ENCODE results near the gene CAMK1D.

Gene CAMK1D

DNA sequence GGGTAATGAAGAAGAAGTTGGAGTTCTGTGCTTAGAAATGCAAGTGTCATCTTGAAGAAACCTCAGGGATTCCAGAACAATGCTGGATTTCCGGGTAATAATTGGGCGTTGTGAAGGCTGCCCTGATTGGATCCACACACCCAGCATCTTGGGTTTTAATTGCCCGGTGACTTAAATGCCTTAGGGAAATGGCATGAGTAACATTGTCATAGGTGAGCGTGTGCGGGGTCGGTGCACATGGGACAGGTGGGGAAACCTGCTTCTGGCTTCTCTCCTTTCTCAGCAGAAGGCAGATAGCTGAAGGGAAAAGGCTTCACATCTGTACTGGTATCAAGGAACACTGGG lies 15.2 kb upstream of the CAMK1D start:
- TF ChIP-seq GATA2 (IDR thresholded peaks at IDR 0.05; ENCODE audit: low read depth, low read length) (no peak), GATA3 (IDR thresholded peaks at IDR 0.05; ENCODE audit: low read depth, low read length) (no peak)

DNA sequence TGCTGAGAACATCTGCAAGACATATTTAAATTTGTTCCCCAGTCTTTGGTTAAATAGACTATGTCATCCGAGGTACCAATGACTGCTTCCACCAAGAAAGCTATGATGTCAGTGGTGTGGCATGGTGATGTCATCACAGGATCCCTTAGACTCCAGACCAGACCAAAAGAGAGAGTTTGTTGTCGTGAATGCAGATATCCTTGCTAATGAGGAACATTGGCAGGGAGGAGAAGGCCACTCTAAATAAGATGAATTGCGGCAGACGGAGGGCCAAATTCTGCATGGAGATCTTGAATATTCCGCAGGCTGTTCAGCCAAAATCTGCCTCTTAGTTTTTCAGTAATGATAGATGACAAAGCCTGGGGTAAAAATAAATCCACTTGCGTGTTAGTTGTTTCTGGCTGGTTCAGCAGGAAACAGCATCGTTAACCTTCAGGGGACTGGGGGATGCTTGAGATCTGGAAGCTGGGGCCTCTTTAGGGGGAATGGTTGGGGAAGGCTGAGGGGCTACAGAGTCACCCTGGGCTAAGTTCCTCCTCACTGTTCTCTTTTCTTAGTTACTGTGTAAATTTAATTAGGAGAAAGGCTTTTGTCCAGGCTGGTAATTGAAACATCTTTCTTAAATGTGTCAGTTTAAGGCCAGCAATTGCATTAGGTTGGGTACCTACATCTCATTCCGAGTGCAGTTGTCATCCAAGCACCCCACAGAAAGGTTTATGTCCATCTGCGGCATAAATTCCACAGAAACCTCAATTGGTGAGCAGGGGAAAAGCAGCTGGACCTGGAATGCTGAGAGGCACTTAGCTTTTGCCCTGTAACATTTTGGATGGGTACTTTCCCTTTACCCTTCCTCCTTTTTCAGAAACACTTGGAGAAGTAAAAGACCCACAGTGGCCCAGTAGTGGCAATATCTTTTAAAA lies 11.6 kb upstream of the CAMK1D start:
- no peak for TF ChIP-seq GATA3 (IDR thresholded peaks at IDR 0.05; ENCODE audit: low read depth, low read length)
- no peak for TF ChIP-seq GATA2 (IDR thresholded peaks at IDR 0.05; ENCODE audit: low read depth, low read length)

DNA sequence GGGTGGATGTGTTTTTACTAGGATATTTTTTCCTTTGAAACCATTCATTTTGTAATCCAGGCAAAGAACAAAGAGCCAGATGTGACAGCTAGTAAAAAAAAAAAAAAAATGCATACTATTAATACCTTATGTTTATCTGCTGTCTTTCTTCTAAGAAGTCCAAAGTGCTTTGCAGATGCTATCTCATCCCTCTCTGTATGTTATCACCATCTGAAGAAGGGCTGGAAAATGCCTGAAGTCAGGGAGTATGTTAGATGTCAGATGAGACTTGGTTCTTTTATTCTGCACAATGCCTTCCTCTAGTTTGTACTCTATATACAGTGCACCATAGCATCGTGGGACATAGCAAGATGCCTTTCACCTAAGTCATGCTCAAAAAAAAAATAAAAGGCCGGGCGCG lies 10.4 kb upstream of the CAMK1D start:
- TF ChIP-seq GATA3 (IDR thresholded peaks at IDR 0.05; ENCODE audit: low read depth, low read length) (no peak), GATA2 (IDR thresholded peaks at IDR 0.05; ENCODE audit: low read depth, low read length) (no peak)

GRCh38 chr10:12340371-12340770 lies 9.0 kb upstream of the CAMK1D start:
- TF ChIP-seq GATA3 (IDR thresholded peaks at IDR 0.05; ENCODE audit: low read depth, low read length) (no peak), GATA2 (IDR thresholded peaks at IDR 0.05; ENCODE audit: low read depth, low read length) (no peak)

DNA sequence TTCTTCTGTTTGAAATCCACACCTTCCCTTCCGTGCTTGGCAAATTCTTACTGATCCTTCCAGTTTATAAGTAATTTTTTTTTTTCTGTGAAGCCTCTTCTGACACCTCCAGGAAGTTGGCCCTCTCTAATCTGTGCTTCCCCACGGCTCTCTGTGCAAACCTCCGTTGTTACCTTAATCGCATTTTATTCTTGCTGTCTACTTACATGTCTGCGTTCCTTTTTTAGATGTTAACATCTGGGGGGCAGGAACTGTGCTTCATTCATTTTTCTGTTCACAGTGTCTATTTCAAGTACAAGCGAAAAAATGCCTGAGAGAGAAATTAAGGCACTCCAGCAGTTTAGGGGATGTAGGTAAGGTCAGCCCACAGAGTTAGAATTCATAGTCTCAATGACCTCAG lies 8.4 kb upstream of the CAMK1D start:
- TF ChIP-seq GATA2 (IDR thresholded peaks at IDR 0.05; ENCODE audit: low read depth, low read length) (no peak), GATA3 (IDR thresholded peaks at IDR 0.05; ENCODE audit: low read depth, low read length) (no peak)

- TF ChIP-seq GATA2 (IDR thresholded peaks at IDR 0.05; ENCODE audit: low read depth, low read length), result no peak
- TF ChIP-seq GATA3 (IDR thresholded peaks at IDR 0.05; ENCODE audit: low read depth, low read length), result no peak
Measured at GRCh38 chr10:12341526-12341925, 7.8 kb upstream of the CAMK1D start.

- TF ChIP-seq GATA3 (IDR thresholded peaks at IDR 0.05; ENCODE audit: low read depth, low read length) (no peak), GATA2 (IDR thresholded peaks at IDR 0.05; ENCODE audit: low read depth, low read length) (no peak)
Measured at GRCh38 chr10:12344375-12345110, 4.8 kb upstream of the CAMK1D start.

DNA sequence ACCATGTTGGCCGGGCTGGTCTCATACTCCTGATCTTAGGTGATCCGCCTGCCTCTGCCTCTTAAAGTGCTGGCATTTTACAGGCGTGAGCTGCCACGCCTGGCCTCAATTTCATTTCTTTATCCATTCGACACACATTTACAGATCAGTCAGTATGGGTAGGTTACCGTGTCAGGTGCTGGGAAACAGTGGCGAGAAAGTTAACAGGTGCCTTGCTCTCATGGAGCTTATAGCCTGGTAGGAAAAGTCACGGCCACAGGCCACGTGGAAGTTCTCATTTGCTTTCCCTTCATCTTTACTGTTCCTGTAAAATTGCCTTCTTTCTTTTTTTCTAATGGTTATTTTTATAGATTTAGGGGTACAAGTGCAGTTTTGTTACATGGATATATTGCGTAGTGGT lies 2.6 kb upstream of the CAMK1D start:
- no peak for TF ChIP-seq GATA3 (IDR thresholded peaks at IDR 0.05; ENCODE audit: low read depth, low read length)
- TF ChIP-seq GATA2 (IDR thresholded peaks at IDR 0.05; ENCODE audit: low read depth, low read length), result no peak

DNA sequence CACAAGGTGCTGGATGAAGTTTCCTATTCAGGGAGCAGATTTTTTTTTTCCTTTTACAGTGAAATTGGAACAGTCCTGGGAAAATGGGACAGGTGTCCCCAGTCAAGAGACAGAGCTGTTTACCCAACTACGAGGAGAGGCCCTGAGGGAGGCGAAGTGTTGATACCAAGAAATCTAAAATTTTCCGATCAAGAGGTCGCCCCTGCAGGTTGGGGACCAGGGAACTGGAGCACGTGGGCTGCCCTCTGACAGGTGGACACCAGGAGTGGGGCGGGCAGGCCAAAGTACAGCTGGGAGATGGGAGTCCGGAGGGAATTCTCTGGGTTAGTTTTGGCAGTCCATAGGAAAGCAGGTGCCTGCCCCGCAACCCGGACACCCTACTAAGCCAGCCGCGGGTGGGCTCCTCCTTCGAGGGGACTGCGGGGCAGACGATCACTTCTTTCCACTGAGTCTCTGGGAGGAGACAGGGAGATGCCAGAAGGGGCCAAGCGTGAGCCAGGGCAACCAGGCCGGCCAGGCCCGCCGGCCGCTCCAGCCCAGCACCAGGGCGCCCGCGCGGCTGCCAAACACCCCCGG lies 965 bp upstream of the CAMK1D start:
- TF ChIP-seq GATA3 (IDR thresholded peaks at IDR 0.05; ENCODE audit: low read depth, low read length), result no peak
- no peak for TF ChIP-seq GATA2 (IDR thresholded peaks at IDR 0.05; ENCODE audit: low read depth, low read length)

DNA sequence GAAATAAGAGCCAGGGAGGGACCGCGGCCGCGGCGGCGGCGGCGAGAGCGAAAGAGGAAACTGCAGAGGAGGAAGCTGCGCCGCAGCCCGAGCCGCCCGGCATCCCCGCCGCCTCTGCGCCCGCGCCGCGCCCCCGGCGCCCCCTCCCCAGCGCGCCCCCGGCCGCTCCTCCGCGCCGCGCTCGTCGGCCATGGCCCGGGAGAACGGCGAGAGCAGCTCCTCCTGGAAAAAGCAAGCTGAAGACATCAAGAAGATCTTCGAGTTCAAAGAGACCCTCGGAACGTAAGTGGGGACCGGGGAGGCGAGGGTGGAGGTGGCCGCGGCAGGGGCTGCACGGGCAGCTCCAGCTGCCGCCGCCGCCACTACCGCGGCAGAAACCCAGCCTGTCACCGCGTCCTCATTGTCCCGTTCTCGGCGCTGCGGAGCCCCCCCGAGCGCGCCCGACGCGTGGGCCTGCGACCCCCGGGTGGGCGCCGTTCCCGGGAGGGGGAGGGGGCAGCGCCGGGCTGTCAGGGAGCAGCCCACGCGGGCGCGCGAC lies 351 bp downstream of the CAMK1D start:
- TF ChIP-seq GATA3 (IDR thresholded peaks at IDR 0.05; ENCODE audit: low read depth, low read length) (no peak), GATA2 (IDR thresholded peaks at IDR 0.05; ENCODE audit: low read depth, low read length) (no peak)

DNA sequence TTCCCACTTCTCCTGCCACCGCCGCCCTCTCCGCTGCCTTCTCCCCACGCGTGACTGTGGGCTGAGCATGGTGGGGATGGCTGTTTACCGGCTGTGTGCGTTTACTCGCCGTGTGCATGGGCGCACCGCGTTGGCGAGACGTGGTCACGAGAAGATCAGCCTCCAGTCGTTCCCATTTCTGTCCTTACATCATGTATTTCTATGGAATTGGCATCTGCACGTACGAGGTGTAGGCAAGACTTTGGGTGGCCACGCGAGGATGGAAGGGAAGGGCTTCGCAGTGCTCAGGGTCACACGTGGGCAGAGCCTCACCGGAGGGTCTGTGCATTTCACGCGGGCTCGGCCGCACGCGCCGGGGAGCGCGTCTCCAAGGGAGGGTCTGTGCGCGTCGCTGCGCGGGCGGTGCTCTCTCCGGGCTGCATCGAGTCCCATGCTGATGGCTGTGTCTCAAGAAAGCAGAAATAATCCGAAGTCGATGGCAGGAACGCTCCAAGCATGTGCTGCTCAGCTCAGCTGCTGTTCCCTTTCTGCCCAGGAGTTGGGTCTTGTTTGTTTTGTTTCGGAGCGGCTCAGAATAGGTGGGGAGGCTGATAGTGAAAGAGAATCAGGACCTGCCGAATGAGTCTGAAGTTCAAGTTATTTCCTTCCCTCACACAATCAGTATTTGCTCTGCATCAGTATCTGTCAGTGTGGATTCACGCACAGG lies 973 bp downstream of the CAMK1D start:
- no peak for TF ChIP-seq GATA3 (IDR thresholded peaks at IDR 0.05; ENCODE audit: low read depth, low read length)
- TF ChIP-seq GATA2 (IDR thresholded peaks at IDR 0.05; ENCODE audit: low read depth, low read length), result no peak

GRCh38 chr10:12350925-12351324 lies 1.6 kb downstream of the CAMK1D start:
- TF ChIP-seq GATA3 (IDR thresholded peaks at IDR 0.05; ENCODE audit: low read depth, low read length) (no peak), GATA2 (IDR thresholded peaks at IDR 0.05; ENCODE audit: low read depth, low read length) (no peak)

- no peak for TF ChIP-seq GATA2 (IDR thresholded peaks at IDR 0.05; ENCODE audit: low read depth, low read length)
- TF ChIP-seq GATA3 (IDR thresholded peaks at IDR 0.05; ENCODE audit: low read depth, low read length), result no peak
Measured at GRCh38 chr10:12351447-12351846, 2.1 kb downstream of the CAMK1D start.

DNA sequence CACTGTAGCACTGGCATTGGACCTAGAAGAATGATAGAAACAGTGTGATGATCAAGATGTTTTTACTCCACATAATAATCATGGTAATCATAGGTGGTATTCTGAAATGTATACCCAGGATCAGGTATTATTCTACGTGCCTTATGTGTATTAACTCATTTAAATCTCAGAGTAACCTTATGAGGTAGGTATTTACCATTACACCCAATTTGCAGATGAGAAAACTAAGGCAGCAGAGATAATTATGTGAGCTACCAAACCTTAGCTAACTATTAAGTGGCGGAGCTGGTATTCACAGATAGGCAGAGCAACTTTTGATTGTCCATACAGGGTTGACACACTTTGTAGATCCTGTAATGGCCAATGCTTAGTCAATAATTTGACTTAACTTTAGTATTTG lies 2.5 kb downstream of the CAMK1D start:
- TF ChIP-seq GATA2 (IDR thresholded peaks at IDR 0.05; ENCODE audit: low read depth, low read length), result no peak
- no peak for TF ChIP-seq GATA3 (IDR thresholded peaks at IDR 0.05; ENCODE audit: low read depth, low read length)
